ENCODE data around the gene TIE1. TPM values are rescaled to one million over a fixed set of nuclear protein-coding genes. Genes with fewer than 3 reads are reported as not detected.
A peak's percentile ranks its signal among the peaks of the same experiment; 100 is the strongest.

TIE1 gene
- total and polyA plus RNA-seq, 9 of the 15 experiments (the other 6 are each of a cell fraction or from before 2014, with no cell fraction given): 0.07 to 0.49 (median 0.14) TPM; not detected in 4

GRCh38 chr1:43363935-43364525, 63.2 kb downstream of the TIE1 start (continued):
- no peak for TF ChIP-seq NFE2L1 (tag; IDR thresholded peaks at IDR 0.05; ENCODE audit: borderline replicate concordance, low read depth)
- TF ChIP-seq ZNF143 (CRISPR knock-in tag; IDR thresholded peaks at IDR 0.05): no peak
- TF ChIP-seq ZNF398 (CRISPR knock-in tag; IDR thresholded peaks at IDR 0.05): no peak
- TF ChIP-seq ZBTB1 (CRISPR knock-in tag; IDR thresholded peaks at IDR 0.05; ENCODE audit: borderline replicate concordance, low read depth): no peak
- no peak for TF ChIP-seq FUS (optimal IDR thresholded peaks at IDR 0.05; ENCODE audit: low read depth, low read length)
- TF ChIP-seq POLR2A (conservative IDR thresholded peaks at IDR 0.05): peak; percentile 66
- no peak for TF ChIP-seq GTF2F1 (IDR thresholded peaks at IDR 0.05; ENCODE audit: low read depth, low read length)
- no peak for TF ChIP-seq ELK3 (CRISPR knock-in tag; IDR thresholded peaks at IDR 0.05)
- TF ChIP-seq NR2C1 (IDR thresholded peaks at IDR 0.05): no peak
- TF ChIP-seq NR2C1 (tag; IDR thresholded peaks at IDR 0.05): 0 out of 2 replicates have a peak, but pooled peaks have one; percentile 27
- TF ChIP-seq HDAC6 (IDR thresholded peaks at IDR 0.05; ENCODE audit: low read depth, low read length): no peak
- peak; percentile 46; the same call in 1 of the 2 replicates for TF ChIP-seq RFX7 (CRISPR knock-in tag; IDR thresholded peaks at IDR 0.05)
- TF ChIP-seq PYGO2 (tag; IDR thresholded peaks at IDR 0.05): no peak
- no peak for TF ChIP-seq GABPB2 (CRISPR knock-in tag; conservative IDR thresholded peaks at IDR 0.05)
- no peak for TF ChIP-seq ZNF408 (CRISPR knock-in tag; IDR thresholded peaks at IDR 0.05; ENCODE audit: low read depth)
- TF ChIP-seq MAFG (tag; conservative IDR thresholded peaks at IDR 0.05): no peak
- TF ChIP-seq ZBTB26 (CRISPR knock-in tag; IDR thresholded peaks at IDR 0.05): peak; percentile 73; the same call in 1 of the 2 replicates
- TF ChIP-seq HBP1 (CRISPR knock-in tag; IDR thresholded peaks at IDR 0.05): no peak
- TF ChIP-seq FOSL1 (tag; conservative IDR thresholded peaks at IDR 0.05): no peak
- no peak for TF ChIP-seq NFYB (IDR thresholded peaks at IDR 0.05; ENCODE audit: extremely low read depth, insufficient read length)
- peak; percentile 72 for TF ChIP-seq CREBBP (IDR thresholded peaks at IDR 0.05; ENCODE audit: low read depth, low read length)
- no peak for TF ChIP-seq RFX1 (IDR thresholded peaks at IDR 0.05)
- TF ChIP-seq SUPT5H (IDR thresholded peaks at IDR 0.05): 0 out of 2 replicates have a peak, but pooled peaks have one; percentile 53
- TF ChIP-seq CBFB (CRISPR knock-in tag; IDR thresholded peaks at IDR 0.05): no peak
- TF ChIP-seq HES1 (IDR thresholded peaks at IDR 0.05; ENCODE audit: low read depth): no peak
